HG03378 (cell line): ENCODE measurements around the gene RBM19.

Source experiments
- ATAC-seq: cut with Tn5 transposase; IDR thresholded peaks from one replicate; pipeline ENCODE4 v1.9.1; 2021; ENCODE audit warnings: mild to moderate bottlenecking, moderate library complexity; ENCODE audit not compliant: unreplicated experiment

RBM19 gene

DNA sequence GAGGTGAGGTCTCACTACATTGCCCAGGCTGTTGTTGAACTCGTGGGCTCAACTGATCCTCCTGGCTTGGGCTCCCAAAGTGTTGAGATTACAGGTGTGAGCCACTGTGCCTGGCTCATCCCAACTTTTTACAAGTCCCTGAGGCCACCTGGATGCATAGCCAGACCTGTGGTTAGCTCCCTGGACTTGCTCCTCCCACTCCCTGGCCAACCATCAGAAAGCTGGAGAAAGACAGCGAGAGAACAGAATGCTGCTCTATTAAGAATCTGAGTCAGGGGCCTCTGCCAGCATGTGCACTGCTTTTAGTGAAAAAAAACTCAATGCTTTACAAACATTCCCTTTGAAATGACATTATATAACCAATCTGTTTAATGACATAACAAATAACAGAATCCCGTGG lies 78.2 kb downstream of the RBM19 start:
- ATAC-seq = no peak

- ATAC-seq = no peak
Observed at GRCh38 chr12:113886721-113887120, 79.4 kb downstream of the RBM19 start.

GRCh38 chr12:113884392-113884791 lies 81.7 kb downstream of the RBM19 start:
- ATAC-seq = no peak

- ATAC-seq = no peak
Observed at GRCh38 chr12:113882690-113883089, 83.4 kb downstream of the RBM19 start.

GRCh38 chr12:113880988-113881962 lies 84.8 kb downstream of the RBM19 start:
- ATAC-seq = no peak

- no peak for ATAC-seq
Observed at GRCh38 chr12:113880326-113880725, 85.8 kb downstream of the RBM19 start.

GRCh38 chr12:113879658-113880057 lies 86.5 kb downstream of the RBM19 start:
- no peak for ATAC-seq

DNA sequence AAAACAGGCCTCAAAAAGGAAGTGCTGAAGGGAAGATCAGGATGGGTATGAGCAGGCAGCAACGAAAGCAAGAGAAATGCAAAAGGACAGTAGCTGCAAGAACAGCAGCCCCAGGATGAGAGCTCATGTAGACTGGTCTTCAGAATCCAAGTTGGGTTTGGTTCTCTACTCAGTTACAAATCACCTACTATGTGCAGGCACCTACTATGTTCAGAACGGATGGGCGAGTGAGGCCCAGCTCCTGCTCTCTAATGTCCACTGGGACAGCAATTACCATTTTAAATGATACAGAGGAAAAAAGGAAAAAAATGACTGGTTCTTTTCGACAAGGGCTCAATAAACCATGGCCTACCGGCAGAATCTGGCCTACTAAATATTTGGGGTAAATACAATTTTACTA lies 88.5 kb downstream of the RBM19 start:
- no peak for ATAC-seq

DNA sequence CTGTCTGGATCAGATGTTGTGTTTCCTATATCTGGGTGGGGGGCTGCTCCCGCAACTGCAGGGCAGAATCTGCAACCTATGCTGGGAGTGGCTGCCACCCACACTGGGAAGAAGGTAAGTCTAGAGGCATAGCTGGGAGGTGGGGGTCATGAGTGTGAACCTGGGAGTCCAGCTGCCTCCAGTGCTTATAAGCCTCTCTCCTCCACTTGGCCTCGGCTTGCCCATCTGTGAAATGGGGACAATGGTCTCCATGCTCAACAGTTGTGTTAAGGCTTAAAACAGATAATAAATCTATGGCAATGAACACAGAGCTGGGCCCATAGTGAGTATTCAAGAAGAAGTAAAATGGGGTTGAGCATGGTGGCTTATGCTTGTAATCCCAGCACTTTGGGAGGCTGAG lies 90.0 kb downstream of the RBM19 start:
- no peak for ATAC-seq

DNA sequence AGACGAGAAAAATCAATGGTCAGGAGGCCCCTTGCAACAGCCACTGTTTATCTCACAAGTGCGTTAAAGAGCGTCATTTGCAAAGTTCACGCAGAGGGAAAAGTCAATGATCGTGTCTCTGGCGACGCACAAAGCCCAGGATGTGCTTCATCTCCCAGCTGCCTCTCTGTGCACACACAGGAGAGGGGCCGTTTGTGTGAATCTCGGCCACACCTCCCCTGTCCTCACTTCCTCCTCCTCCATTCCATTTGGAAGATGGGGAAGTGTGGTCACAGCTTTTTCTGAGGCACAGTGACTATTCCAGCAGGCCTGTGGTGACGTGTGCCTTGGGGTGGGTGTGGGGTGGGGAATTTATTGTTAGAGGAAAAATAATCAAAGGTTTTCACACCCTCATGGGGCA lies 90.4 kb downstream of the RBM19 start:
- ATAC-seq = no peak

- no peak for ATAC-seq
Observed at GRCh38 chr12:113874999-113875561, 91.0 kb downstream of the RBM19 start.

DNA sequence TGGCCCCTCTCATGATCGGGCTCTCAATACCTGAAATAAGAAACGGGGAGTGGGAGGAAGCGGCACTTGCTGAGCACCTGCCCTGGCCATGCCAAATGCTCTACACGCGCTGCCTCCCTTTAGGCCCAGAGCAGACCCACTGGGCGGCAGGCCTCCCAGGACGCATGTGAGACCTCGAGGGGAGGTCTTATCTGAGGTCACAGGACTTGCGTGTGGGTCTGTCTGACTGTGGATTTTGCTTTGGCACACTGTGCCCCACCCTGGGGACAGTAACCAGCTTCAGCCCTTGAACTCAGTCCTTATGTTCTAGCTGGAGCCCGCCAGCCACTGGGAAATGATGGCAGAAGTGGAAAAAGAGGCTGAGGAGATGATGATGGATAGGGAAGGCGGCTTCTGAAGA lies 91.8 kb downstream of the RBM19 start:
- ATAC-seq = no peak

GRCh38 chr12:113873740-113874139 lies 92.4 kb downstream of the RBM19 start:
- ATAC-seq = no peak

- ATAC-seq = no peak
Observed at GRCh38 chr12:113870890-113871289, 95.2 kb downstream of the RBM19 start.

DNA sequence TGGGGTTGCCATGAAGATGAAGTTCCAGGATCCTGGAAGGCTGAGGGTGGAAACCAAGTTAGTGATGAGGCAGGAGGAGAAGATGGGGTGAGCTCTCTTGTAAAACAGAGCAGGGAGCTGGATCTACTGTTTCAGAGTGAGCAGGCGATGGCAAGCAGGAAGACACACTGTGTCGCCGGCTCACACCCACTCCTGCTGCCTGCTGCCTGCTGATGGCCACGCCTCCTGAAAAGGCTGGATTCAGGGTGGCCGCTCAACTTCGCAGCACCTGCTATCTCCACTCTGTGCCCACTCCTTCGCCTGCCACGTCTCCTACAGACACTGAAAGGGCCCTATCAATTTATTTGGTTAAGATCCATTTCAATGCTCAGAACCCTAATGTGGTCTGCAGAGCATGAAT lies 96.1 kb downstream of the RBM19 start:
- no peak for ATAC-seq

DNA sequence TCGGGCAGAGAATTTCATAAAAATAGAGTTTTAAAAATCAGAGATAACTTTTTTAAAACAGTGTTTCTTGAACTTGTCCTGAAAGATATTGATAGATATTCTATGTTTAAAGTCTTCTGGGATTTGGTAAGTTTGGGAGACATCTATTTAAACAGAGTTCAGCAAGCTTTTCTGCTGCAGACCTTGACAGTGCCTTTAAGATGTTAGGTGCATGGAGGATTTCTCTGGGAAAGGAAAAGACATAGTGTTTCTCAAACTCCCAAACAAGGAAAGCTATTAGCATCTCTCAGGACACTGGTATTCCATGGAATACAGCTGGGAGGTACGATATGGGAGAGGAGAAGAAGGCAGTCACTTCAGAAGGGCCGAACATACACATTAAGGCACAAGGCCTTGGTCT lies 97.8 kb downstream of the RBM19 start:
- no peak for ATAC-seq

GRCh38 chr12:113867258-113867657 lies 98.9 kb downstream of the RBM19 start:
- ATAC-seq = no peak

DNA sequence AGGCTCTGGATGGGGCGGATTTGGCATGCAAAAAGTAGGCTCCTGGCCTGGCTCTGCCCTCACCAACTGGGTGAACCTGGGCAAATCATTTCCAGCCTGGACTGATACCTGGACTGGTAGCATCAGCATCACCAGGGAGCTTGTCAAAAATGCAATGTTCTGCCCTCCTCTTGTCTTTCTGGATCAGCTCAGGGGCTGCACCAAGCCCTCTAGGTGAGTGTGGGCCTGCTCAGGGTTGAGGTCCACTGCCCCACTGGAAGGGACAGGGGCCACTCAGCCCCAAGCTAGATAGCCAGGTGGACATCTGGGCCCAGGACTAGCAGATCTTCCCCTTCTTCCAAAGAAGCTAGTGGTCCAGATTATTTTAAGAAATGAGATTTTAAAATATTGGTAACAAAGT lies 99.6 kb downstream of the RBM19 start:
- no peak for ATAC-seq

- ATAC-seq = no peak
Observed at GRCh38 chr12:113863455-113863845, 102.7 kb downstream of the RBM19 start.

- no peak for ATAC-seq
Observed at GRCh38 chr12:113862590-113863454, 103.3 kb downstream of the RBM19 start.

DNA sequence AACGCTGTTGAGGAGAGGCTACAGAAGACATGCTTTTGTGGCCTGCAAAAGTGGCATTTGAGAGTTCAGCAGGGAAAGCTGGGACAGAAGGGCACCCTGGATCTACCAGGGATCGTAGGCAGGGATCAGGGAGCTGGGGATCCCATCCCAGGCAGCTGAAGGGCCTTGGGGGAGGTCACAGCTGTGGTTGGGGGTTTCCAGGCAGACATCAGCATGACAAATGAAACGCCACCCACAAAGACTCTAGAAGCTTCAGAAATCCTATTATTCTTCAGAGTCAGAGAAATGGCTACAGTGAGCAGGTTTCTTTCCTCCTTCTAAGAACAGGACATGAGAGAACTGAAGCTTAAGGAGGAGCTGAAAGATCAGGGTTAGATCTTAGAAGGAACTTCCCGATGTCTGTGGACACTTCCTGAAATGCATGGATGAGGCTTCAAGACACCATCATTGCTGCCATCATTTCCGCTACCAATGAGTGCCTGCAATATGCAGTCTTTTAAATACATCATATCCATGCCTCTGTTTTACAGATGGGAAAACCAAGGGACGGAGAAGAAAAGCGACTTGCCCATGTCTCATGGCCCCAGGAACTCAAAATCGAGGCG lies 104.3 kb downstream of the RBM19 start:
- ATAC-seq = no peak
